CD14-positive monocyte (primary cell): Measurements from ENCODE around the gene EPHB2. TPM values are rescaled to one million over a fixed set of nuclear protein-coding genes. Genes with fewer than 3 reads are reported as not detected.

ENCODE experiments used
- DNase-seq, 3 donors: peaks; one replicate each; pipeline ENCODE4 v3.0.0-alpha.2; 2011 to 2022
- H2AFZ ChIP-seq: 2 replicates; pipeline ENCODE4 v1.6.0; 2012; ENCODE audit warnings: mild to moderate bottlenecking, low read depth, low read length, inconsistent platforms; ENCODE audit not compliant: insufficient read depth, poor library complexity, severe bottlenecking
- H3K27ac ChIP-seq, 2 donors: 1 replicate in 1 of 2; 2 replicates in 1 of 2; pipeline ENCODE4 v1.5.1; 2012 to 2013; ENCODE audit warnings: low read length in 2 of 2, control low read depth in 1 of 2, inconsistent platforms in 1 of 2, low read depth in 1 of 2, mild to moderate bottlenecking in 1 of 2
- H3K27me3 ChIP-seq, 2 donors: one replicate each; pipeline versions ENCODE4 v1.6.0 to v1.6.1; 2011 to 2013; ENCODE audit warnings: low read length in 2 of 2; ENCODE audit not compliant: control insufficient read depth in 2 of 2, insufficient read depth in 2 of 2
- H3K36me3 ChIP-seq, 2 donors: replicated peaks in 1 of 2; 1 replicate in 1 of 2; 2 replicates in 1 of 2; pipeline versions ENCODE4 v1.5.1 to v1.6.1; 2012 to 2013; ENCODE audit warnings: low read length in 2 of 2, control low read depth in 1 of 2, inconsistent platforms in 1 of 2, mild to moderate bottlenecking in 1 of 2; ENCODE audit not compliant: insufficient read depth in 2 of 2, control insufficient read depth in 1 of 2
- H3K4me1 ChIP-seq, 2 donors: 1 replicate in 1 of 2; 2 replicates in 1 of 2; pipeline versions ENCODE4 v1.5.1 to v1.6.1; 2012 to 2013; ENCODE audit warnings: low read length in 2 of 2, control low read depth in 1 of 2, inconsistent platforms in 1 of 2, mild to moderate bottlenecking in 1 of 2, moderate library complexity in 1 of 2; ENCODE audit not compliant: insufficient read depth in 2 of 2, control insufficient read depth in 1 of 2
- H3K4me2 ChIP-seq: replicated peaks from 2 replicates; pipeline ENCODE3; 2012; ENCODE audit warnings: low read length, moderate library complexity, mild to moderate bottlenecking; ENCODE audit not compliant: poor library complexity, severe bottlenecking; ENCODE audit errors: extremely low read depth
- H3K4me3 ChIP-seq, 3 experiments: fragments of 200-600 bp in 1 of 3; sonication (generic) in 1 of 3; replicated peaks in 1 of 3; 1 replicate in 2 of 3; 2 replicates in 1 of 3; pipeline ENCODE4 v1.5.1; 2011 to 2013; ENCODE audit warnings: low read length in 3 of 3, mild to moderate bottlenecking in 3 of 3, control low read depth in 2 of 3, low read depth in 2 of 3, inconsistent platforms in 1 of 3, moderate library complexity in 1 of 3
- H3K79me2 ChIP-seq: 2 replicates; pipeline ENCODE4 v1.6.0; 2012; ENCODE audit warnings: mild to moderate bottlenecking, control low read depth, inconsistent platforms, low read length, moderate library complexity; ENCODE audit not compliant: insufficient read depth
- H3K9ac ChIP-seq: 2 replicates; pipeline ENCODE4 v1.6.0; 2017; ENCODE audit warnings: low read length, mild to moderate bottlenecking; ENCODE audit not compliant: insufficient read depth, poor library complexity, severe bottlenecking
- H3K9me3 ChIP-seq, 2 donors: replicated peaks in 1 of 2; 1 replicate in 1 of 2; 2 replicates in 1 of 2; pipeline versions ENCODE4 v1.5.1 to v1.6.1; 2012 to 2013; ENCODE audit warnings: low read length in 2 of 2, control low read depth in 1 of 2; ENCODE audit not compliant: control insufficient read depth in 1 of 2, insufficient read depth in 1 of 2
- H4K20me1 ChIP-seq: 2 replicates; pipeline ENCODE4 v1.6.0; 2012; ENCODE audit warnings: mild to moderate bottlenecking, low read length, control low read depth, moderate library complexity; ENCODE audit not compliant: insufficient read depth
- H3K27ac Mint-ChIP-seq, 7 donors: one replicate each; pipeline ENCODE4 v1.8.0; 2020; ENCODE audit warnings: mild to moderate bottlenecking in 7 of 7, mixed read lengths in 7 of 7, moderate library complexity in 6 of 7, inconsistent platforms in 2 of 7
- H3K27me3 Mint-ChIP-seq, 3 donors: one replicate each; pipeline ENCODE4 v1.8.0; 2021 to 2022; ENCODE audit warnings: low read depth in 3 of 3, mild to moderate bottlenecking in 3 of 3, mixed read lengths in 3 of 3, moderate library complexity in 3 of 3, inconsistent platforms in 1 of 3
- H3K36me3 Mint-ChIP-seq, 2 donors: one replicate each; pipeline ENCODE4 v1.8.0; 2020; ENCODE audit warnings: mixed read lengths in 2 of 2, inconsistent platforms in 1 of 2, mild to moderate bottlenecking in 1 of 2
- H3K4me1 Mint-ChIP-seq: one replicate; pipeline ENCODE4 v1.8.0; 2020; ENCODE audit warnings: mild to moderate bottlenecking, mixed read lengths
- H3K4me3 Mint-ChIP-seq, 2 donors: one replicate each; pipeline ENCODE4 v1.8.0; 2020; ENCODE audit warnings: mild to moderate bottlenecking in 2 of 2, mixed read lengths in 2 of 2, moderate library complexity in 1 of 2
- H3K9me3 Mint-ChIP-seq, 7 donors: one replicate each; pipeline ENCODE4 v1.8.0; 2020 to 2022; ENCODE audit warnings: mixed read lengths in 7 of 7, mild to moderate bottlenecking in 6 of 7, moderate library complexity in 6 of 7, inconsistent platforms in 2 of 7
- WGBS: methylation state at CpG from one replicate; pipeline ENCODE4 v1.1.5; 2013; ENCODE audit warnings: missing lambda C conversion rate; ENCODE audit not compliant: insufficient coverage; 5-methylcytosine and 5-hydroxymethylcytosine counted together
- intact Hi-C, 2 donors: fragments of 100-400 bp; cut with micrococcal nuclease; formaldehyde crosslinking; loops; one replicate each; pipeline versions ENCODE4 v1.15.0 to v1.15.1; 2023
- polyA plus RNA-seq, 3 donors: library from polyadenylated mRNA; depleted of rRNA in 1 of 3; unstranded in 2 of 3; stranded (reverse) in 1 of 3; fragments of 300-500 nt in 2 of 3; fragments of >200 nt in 1 of 3; fragmentation: Illumina TruSeq in 2 of 3; gene quantifications; 1 replicate in 2 of 3; 2 replicates in 1 of 3; pipeline ENCODE4 v1.2.3, GENCODE V29; 2012 to 2021
- TF ChIP-seq, protein P1 (sequence below): fragments of 200-600 bp; IDR thresholded peaks from one replicate; pipeline ENCODE4 v1.8.0; 2022; ENCODE audit warnings: antibody characterized with exemption, mild to moderate bottlenecking

The EPHB2 gene
- polyA plus RNA-seq, 3 donors: 2.9 to 5.6 (median 3.4) TPM

DNA sequence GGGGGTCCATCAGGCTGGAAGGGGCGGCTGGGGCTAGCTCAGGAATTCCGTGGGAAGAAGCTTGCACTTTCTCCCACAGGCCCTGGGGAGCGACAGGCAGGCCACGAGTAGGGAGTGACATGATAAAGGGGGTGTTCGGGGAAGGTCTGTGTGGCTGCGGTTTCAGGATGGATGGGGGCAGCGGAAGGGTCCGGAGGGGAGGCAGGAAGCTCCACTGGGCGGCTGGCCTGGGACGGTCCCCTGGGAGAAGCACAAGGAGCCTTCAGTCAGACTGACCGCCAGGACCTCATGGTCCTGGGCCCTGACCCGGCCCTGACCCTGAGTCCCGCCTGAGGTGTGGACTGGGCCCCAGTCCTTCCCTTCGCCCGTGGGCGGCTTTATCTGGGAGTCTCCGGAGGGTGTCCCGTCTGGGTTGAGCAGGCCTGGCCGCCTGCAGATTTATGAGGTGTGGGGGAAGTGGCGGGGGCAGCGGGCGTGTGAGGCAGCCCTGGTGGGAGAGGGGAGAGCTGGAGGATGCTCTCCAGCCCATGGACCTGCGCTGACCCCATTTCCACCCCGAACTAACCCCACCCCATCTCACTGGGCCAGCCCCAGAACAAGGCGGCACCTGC lies 45.6 kb downstream of the EPHB2 start:
- no peaks in the 10 kb centered on the region for H3K36me3 Mint-ChIP-seq
- H3K9me3 ChIP-seq: no peaks in the 10 kb centered on the region
- DNase-seq: no peak
- no peak overlapping the region for H2AFZ ChIP-seq
- no peak overlapping the region for H3K4me3 ChIP-seq
- H3K9me3 Mint-ChIP-seq: no peaks in the 10 kb centered on the region
- peaks cover under 1% of the 10 kb centered on the region for H3K4me1 Mint-ChIP-seq
- H3K4me3 Mint-ChIP-seq: no peak overlapping the region
- no peaks in the 10 kb centered on the region for H3K79me2 ChIP-seq
- peaks cover 2% of the 10 kb centered on the region in 2 donors for H3K4me1 ChIP-seq
- 89% methylated on average over 17 of the region's 25 CpGs for WGBS
- no peaks in the 10 kb centered on the region for H3K36me3 ChIP-seq
- no peaks in the 10 kb centered on the region for H3K27me3 ChIP-seq
- H3K27ac ChIP-seq: no peak overlapping the region
- H3K9ac ChIP-seq: no peak overlapping the region
- intact Hi-C loops: no loop called here
- no peaks in the 10 kb centered on the region for H4K20me1 ChIP-seq
- no peak overlapping the region for H3K4me2 ChIP-seq
- H3K27me3 Mint-ChIP-seq: peaks cover 1 to 7% (median 2%) of the 10 kb centered on the region in 3 donors
- TF ChIP-seq, protein P1, sequence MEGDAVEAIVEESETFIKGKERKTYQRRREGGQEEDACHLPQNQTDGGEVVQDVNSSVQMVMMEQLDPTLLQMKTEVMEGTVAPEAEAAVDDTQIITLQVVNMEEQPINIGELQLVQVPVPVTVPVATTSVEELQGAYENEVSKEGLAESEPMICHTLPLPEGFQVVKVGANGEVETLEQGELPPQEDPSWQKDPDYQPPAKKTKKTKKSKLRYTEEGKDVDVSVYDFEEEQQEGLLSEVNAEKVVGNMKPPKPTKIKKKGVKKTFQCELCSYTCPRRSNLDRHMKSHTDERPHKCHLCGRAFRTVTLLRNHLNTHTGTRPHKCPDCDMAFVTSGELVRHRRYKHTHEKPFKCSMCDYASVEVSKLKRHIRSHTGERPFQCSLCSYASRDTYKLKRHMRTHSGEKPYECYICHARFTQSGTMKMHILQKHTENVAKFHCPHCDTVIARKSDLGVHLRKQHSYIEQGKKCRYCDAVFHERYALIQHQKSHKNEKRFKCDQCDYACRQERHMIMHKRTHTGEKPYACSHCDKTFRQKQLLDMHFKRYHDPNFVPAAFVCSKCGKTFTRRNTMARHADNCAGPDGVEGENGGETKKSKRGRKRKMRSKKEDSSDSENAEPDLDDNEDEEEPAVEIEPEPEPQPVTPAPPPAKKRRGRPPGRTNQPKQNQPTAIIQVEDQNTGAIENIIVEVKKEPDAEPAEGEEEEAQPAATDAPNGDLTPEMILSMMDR: no peak
- H3K27ac Mint-ChIP-seq: no peak overlapping the region

DNA sequence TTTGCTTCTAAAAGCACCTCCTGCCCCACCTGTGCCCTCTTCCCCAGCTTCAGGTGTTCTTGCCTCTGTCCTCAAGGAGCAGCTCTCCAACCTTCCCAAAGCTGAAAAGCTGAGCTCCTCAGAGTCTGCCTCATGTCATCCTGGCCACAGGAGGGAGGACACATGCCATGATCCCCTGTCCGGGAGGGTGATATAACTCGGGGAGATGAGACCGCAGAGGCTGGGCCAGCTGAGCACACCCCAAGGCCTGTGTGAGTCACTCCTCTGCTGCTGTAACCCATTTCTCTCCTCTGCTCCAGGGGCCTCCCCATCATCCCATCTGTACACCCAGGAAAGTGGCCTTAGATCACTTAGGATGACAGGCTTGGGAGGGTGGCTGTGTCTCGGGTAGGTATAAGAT lies 49.8 kb downstream of the EPHB2 start:
- 100% methylated on average over 2 of the region's 4 CpGs for WGBS
- no peaks in the 10 kb centered on the region for H3K9me3 ChIP-seq
- no peaks in the 10 kb centered on the region for H3K79me2 ChIP-seq

More for the DNA sequence above, 49.8 kb downstream of the EPHB2 start:
- peaks cover 1 to 6% (median 5%) of the 10 kb centered on the region in 3 donors for H3K27me3 Mint-ChIP-seq
- no peaks in the 10 kb centered on the region for H3K4me1 Mint-ChIP-seq
- Histone ChIP-seq H3K9ac (no peak overlapping the region), H3K36me3 (no peaks in the 10 kb centered on the region), H2AFZ (no peak overlapping the region), H3K4me3 (no peak overlapping the region), H3K27ac (no peak overlapping the region), H3K27me3 (no peaks in the 10 kb centered on the region), H3K4me1 (no peaks in the 10 kb centered on the region), H4K20me1 (no peaks in the 10 kb centered on the region), H3K4me2 (no peak overlapping the region)
- intact Hi-C loops: no loop called here
- H3K36me3 Mint-ChIP-seq: no peaks in the 10 kb centered on the region
- no peak overlapping the region for H3K4me3 Mint-ChIP-seq
- peaks cover 0 to under 1% (median 0%) of the 10 kb centered on the region in 7 donors for H3K9me3 Mint-ChIP-seq
- H3K27ac Mint-ChIP-seq: no peak overlapping the region
- TF ChIP-seq, protein P1: no peak
- no peak for DNase-seq
